ENCODE results near the gene SEC24C.
A peak's percentile ranks its signal among the peaks of the same experiment; 100 is the strongest.

DNA sequence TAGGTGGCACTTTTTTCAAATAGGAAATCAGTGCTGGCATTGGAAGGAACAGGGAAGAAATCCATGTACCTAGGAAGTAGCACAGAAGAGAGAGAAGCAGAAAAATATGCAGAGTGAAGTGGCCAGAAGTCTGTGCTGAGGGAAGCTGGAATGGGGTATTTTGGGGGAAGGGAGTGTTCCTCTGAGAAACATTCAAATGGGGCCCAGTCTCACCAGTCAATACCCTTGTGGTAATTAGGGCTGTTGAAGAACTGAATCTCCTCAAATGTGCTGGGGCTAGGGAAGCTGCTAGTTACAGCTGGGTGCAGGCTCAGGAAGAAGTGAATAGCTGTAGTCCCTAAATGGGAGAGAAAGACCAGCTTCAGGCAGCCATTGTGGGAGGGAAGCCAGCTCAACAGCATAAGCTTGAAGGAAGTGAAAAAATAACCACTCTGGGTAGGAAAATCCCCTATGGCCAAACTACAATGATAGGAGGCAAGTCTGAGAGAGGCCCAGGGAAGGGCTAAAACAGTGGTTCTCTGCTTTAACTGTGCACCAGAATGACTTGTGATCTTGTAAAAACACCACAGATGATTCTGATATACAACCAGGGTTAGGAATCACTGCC lies 59.6 kb downstream of the SEC24C start:
- 0 out of 2 replicates have a peak, but pooled peaks have one; percentile 28 for TF ChIP-seq POLR2A (IDR thresholded peaks at IDR 0.05; ENCODE audit: low read depth, low read length)
- TF ChIP-seq TAF1 (IDR thresholded peaks at IDR 0.05; ENCODE audit: low read depth, low read length), result 0 out of 2 replicates have a peak, but pooled peaks have one; percentile 29
- TF ChIP-seq POU2F2 (IDR thresholded peaks at IDR 0.05; ENCODE audit: low read depth, low read length), result 0 out of 2 replicates have a peak, but pooled peaks have one; percentile 8
- no peak for TF ChIP-seq POLR2AphosphoS5 (IDR thresholded peaks at IDR 0.05; ENCODE audit: low read depth, low read length)

All from GM12891 (cell line).